GM12878 (cell line): ENCODE results near the gene AKNA. TPM values are rescaled to one million over a fixed set of nuclear protein-coding genes. Genes with fewer than 3 reads are reported as not detected.

Experiments
- ATAC-seq: fragments of 200-7000 bp; cut with Tn5 transposase; 3 replicates; pipeline ENCODE4 v1.9.1; 2020; ENCODE audit warnings: mild to moderate bottlenecking, moderate library complexity
- BruUV-seq: library from RNA; stranded (reverse); fragments of 400-500 nt; replicated peaks from 2 replicates; lab custom pipeline; 2021; lab: Mats Ljungman, UMichigan
- CTCF ChIA-PET: fragments of 300-600 bp; sonication (Branson Sonifier 250); formaldehyde crosslinking; extraction: SDS; loops from one replicate; lab custom pipeline; 2021; ENCODE audit warnings: inconsistent platforms; lab: Yijun Ruan, JAX
- POLR2A ChIA-PET: fragments of 350-600 bp; formaldehyde crosslinking; extraction: SDS; loops from one replicate; lab custom pipeline; 2021; ENCODE audit warnings: inconsistent platforms; lab: Charles Lee
- RAD21 ChIA-PET: fragments of 300-600 bp; sonication (Branson Sonifier 250); formaldehyde crosslinking; loops from one replicate; lab custom pipeline; 2023; ENCODE audit warnings: antibody characterized with exemption; ENCODE audit not compliant: unreplicated experiment; lab: Charles Lee
- SMC1A ChIA-PET: fragments of 300-600 bp; sonication (Branson Sonifier 250); formaldehyde crosslinking; loops from one replicate; lab custom pipeline; 2023; ENCODE audit not compliant: unreplicated experiment, uncharacterized antibody; lab: Charles Lee
- DNase-seq: peaks from one replicate; pipeline ENCODE4 v3.0.0-alpha.2; 2011; ENCODE audit warnings: low read depth, low spot score
- FAIRE-seq: peaks from 3 replicates; lab custom pipeline; 2011; peaks lifted over from hg19 to GRCh38; lab: Jason Lieb, UNC
- H2AFZ ChIP-seq: 2 replicates; pipeline ENCODE4 v1.6.0; 2011; ENCODE audit warnings: low read depth, low read length, control low read depth; ENCODE audit not compliant: control insufficient read depth
- H3K27ac ChIP-seq: 2 replicates; pipeline ENCODE4 v1.5.1; 2011; ENCODE audit warnings: control low read depth; ENCODE audit not compliant: control insufficient read depth, insufficient read depth
- H3K27me3 ChIP-seq, 2 experiments: replicated peaks in 1 of 2; 2 replicates each; pipeline versions ENCODE4 v1.6.0 to v1.6.1; 2011; ENCODE audit warnings: low read length in 1 of 2; ENCODE audit not compliant: control insufficient read depth in 2 of 2, insufficient read depth in 2 of 2
- H3K36me3 ChIP-seq, 2 experiments: 2 replicates each; pipeline ENCODE4 v1.5.1; 2011; ENCODE audit warnings: low read length in 1 of 2; ENCODE audit not compliant: control insufficient read depth in 2 of 2, insufficient read depth in 2 of 2
- H3K4me1 ChIP-seq: 2 replicates; pipeline ENCODE4 v1.6.1; 2011; ENCODE audit warnings: mild to moderate bottlenecking, low read length, moderate library complexity, mixed read lengths; ENCODE audit not compliant: control insufficient read depth, insufficient read depth
- H3K4me2 ChIP-seq: 2 replicates; pipeline ENCODE4 v1.6.0; 2011; ENCODE audit warnings: control low read depth; ENCODE audit not compliant: control insufficient read depth, insufficient read depth
- H3K4me3 ChIP-seq: fragments of 200-600 bp; sonication (generic); 2 replicates; pipeline ENCODE4 v1.5.1; 2016
- H3K79me2 ChIP-seq: 2 replicates; pipeline ENCODE4 v1.6.0; 2011; ENCODE audit warnings: low read length; ENCODE audit not compliant: control insufficient read depth, insufficient read depth
- H3K9ac ChIP-seq: 2 replicates; pipeline ENCODE4 v1.8.0; 2011; ENCODE audit warnings: low read length, control low read depth, mixed read lengths; ENCODE audit not compliant: control insufficient read depth, insufficient read depth
- H3K9me3 ChIP-seq: replicated peaks from 3 replicates; pipeline ENCODE4 v1.5.1; 2011; ENCODE audit warnings: mild to moderate bottlenecking, low read length; ENCODE audit not compliant: control insufficient read depth, insufficient read depth
- H4K20me1 ChIP-seq: 2 replicates; pipeline ENCODE4 v1.6.0; 2011; ENCODE audit not compliant: control insufficient read depth, insufficient read depth
- CHD1 ChIP-seq: IDR thresholded peaks from 2 replicates; pipeline ENCODE4 v1.6.1; 2012; ENCODE audit warnings: low read depth, low read length, improper control_type of control experiment
- HDAC6 ChIP-seq: fragments of 200-600 bp; sonication (generic); IDR thresholded peaks from one replicate; pipeline ENCODE4 v1.8.0; 2017; ENCODE audit warnings: antibody characterized with exemption; ENCODE audit not compliant: unreplicated experiment
- NFYB ChIP-seq: IDR thresholded peaks from 2 replicates; pipeline ENCODE4 v1.6.1; 2011; ENCODE audit warnings: low read depth, mild to moderate bottlenecking, low read length, improper control_type of control experiment, moderate library complexity; ENCODE audit not compliant: insufficient read depth
- ZNF24 ChIP-seq: fragments of 450-650 bp; IDR thresholded peaks from 2 replicates; pipeline ENCODE4 v1.6.1; 2017; ENCODE audit warnings: antibody characterized with exemption, mild to moderate bottlenecking
- WGBS: methylation state at CpG from one replicate; pipeline ENCODE4 v1.1.6; 2016; ENCODE audit warnings: low lambda C conversion rate; ENCODE audit not compliant: insufficient replicate concordance, insufficient coverage; ENCODE audit errors: missing lambda C conversion rate; 5-methylcytosine and 5-hydroxymethylcytosine counted together
- in situ Hi-C: fragments of 300-500 bp; cut with MboI; formaldehyde crosslinking; loops from 9 replicates; pipeline ENCODE4 v1.14.3; 2018; ENCODE audit warnings: mixed read lengths
- intact Hi-C: fragments of 100-400 bp; cut with micrococcal nuclease; formaldehyde crosslinking; loops from one replicate; pipeline ENCODE4 v1.14.2; 2022; ENCODE audit not compliant: unreplicated experiment
- polyA plus RNA-seq, 11 experiments: library from polyadenylated mRNA; depleted of rRNA in 4 of 11; unstranded in 6 of 11; stranded (reverse) in 5 of 11; fragments of >200 nt; fragmentation: Nextera tagmentation in 4 of 11; fragmentation: Illumina TruSeq in 1 of 11; extraction: Ambion mirVana in 4 of 11; extraction: Trizol in 1 of 11; gene quantifications; 1 replicate in 1 of 11; 2 replicates in 10 of 11; pipeline versions ENCODE4 v1.2.1 to v1.2.3, GENCODE V29; 2011 to 2016; ENCODE audit warnings: inconsistent platforms in 2 of 11, missing spikeins in 2 of 11, low read depth in 1 of 11
- total RNA-seq, 4 experiments: library from RNA; depleted of rRNA in 3 of 4; stranded (reverse); fragments of >200 nt in 3 of 4; fragmentation: Illumina TruSeq in 1 of 4; extraction: Trizol in 1 of 4; gene quantifications; 2 replicates each; pipeline versions ENCODE4 v1.2.1 to v1.2.3, GENCODE V29; 2013 to 2021
- TF ChIP-seq, protein P1 (sequence below): fragments of 450-650 bp; IDR thresholded peaks from 2 replicates; pipeline ENCODE4 v1.6.1; 2017; ENCODE audit warnings: mild to moderate bottlenecking, moderate library complexity
- TF ChIP-seq, protein P2 (sequence below): IDR thresholded peaks from 2 replicates; pipeline ENCODE4 v1.6.1; 2012; ENCODE audit warnings: low read length, inconsistent platforms

Gene AKNA
- total and polyA plus RNA-seq, 10 of the 15 experiments (the other 5 are each of a cell fraction or from before 2014, with no cell fraction given): 1.6 to 132 (median 35.3) TPM

DNA sequence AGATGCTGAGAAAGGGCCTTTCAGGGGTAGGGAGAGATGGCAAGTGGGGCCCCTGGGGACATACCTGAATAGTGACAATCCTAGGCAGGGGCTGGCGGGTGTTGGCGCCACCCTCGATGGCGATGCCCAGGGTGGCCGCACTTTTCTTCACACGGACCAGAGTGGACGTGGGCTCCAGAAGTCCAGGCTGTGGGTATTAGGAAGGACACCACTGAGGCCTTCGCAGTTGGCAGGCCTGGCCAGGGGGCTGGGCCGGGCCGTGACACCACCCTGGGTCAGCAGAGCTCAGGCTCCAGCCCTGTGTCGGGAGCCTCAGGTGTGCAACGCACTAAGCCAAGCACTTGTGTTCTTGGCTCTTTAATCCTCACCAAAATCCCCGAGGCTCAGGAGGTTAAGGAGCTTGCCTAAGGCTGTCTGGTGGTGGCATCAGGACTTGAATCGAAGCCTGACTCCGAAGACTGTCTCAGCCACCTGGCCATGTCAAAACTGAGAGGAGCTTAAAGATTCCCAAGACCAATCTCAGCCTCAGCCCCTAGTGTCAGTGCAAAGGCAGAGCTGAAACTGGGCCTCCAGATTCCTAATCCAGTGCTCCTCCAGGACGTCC is 15.5 kb upstream of the AKNA start (continued):
- TF ChIP-seq, protein P1, sequence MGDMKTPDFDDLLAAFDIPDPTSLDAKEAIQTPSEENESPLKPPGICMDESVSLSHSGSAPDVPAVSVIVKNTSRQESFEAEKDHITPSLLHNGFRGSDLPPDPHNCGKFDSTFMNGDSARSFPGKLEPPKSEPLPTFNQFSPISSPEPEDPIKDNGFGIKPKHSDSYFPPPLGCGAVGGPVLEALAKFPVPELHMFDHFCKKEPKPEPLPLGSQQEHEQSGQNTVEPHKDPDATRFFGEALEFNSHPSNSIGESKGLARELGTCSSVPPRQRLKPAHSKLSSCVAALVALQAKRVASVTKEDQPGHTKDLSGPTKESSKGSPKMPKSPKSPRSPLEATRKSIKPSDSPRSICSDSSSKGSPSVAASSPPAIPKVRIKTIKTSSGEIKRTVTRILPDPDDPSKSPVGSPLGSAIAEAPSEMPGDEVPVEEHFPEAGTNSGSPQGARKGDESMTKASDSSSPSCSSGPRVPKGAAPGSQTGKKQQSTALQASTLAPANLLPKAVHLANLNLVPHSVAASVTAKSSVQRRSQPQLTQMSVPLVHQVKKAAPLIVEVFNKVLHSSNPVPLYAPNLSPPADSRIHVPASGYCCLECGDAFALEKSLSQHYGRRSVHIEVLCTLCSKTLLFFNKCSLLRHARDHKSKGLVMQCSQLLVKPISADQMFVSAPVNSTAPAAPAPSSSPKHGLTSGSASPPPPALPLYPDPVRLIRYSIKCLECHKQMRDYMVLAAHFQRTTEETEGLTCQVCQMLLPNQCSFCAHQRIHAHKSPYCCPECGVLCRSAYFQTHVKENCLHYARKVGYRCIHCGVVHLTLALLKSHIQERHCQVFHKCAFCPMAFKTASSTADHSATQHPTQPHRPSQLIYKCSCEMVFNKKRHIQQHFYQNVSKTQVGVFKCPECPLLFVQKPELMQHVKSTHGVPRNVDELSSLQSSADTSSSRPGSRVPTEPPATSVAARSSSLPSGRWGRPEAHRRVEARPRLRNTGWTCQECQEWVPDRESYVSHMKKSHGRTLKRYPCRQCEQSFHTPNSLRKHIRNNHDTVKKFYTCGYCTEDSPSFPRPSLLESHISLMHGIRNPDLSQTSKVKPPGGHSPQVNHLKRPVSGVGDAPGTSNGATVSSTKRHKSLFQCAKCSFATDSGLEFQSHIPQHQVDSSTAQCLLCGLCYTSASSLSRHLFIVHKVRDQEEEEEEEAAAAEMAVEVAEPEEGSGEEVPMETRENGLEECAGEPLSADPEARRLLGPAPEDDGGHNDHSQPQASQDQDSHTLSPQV: no peak
- no peak for TF ChIP-seq ZNF24
- TF ChIP-seq, all 136 proteins: peak for 0

DNA sequence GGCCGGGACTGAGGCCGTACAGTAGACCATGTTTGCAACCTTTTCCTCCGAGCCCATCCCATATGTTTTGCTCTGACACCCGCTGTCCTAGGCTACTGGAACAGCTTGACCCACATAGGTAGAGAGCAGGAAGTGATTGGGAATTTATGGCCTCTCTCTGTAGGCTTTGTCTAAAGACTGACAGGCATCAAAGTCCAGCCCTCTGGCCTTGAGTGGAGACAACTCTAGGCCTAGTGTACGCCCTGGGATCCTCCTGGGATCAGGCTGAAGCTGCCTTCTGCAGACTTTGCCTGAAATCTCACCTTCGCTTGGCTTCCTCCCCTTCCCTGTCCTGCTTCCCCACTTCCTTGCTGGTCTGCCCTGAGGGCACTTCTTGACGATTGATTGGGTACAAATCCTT is 13.6 kb upstream of the AKNA start:
- DNase-seq (no peak), ATAC-seq (no peak), FAIRE-seq (no peak)
- Histone ChIP-seq H3K27me3 (no peaks in the 10 kb centered on the region), H3K4me2 (no peak overlapping the region), H3K36me3 (no peaks in the 10 kb centered on the region; a peak in 1 of 4 replicates), H3K9ac (no peak overlapping the region), H3K4me1 (peaks cover 9% of the 10 kb centered on the region), H3K4me3 (no peak overlapping the region), H3K79me2 (peaks cover 14% of the 10 kb centered on the region), H3K9me3 (no peaks in the 10 kb centered on the region), H4K20me1 (no peaks in the 10 kb centered on the region; the same call in 1 of the 2 replicates), H2AFZ (no peak overlapping the region), H3K27ac (no peak overlapping the region)
- RAD21 ChIA-PET: no interaction called here
- SMC1A ChIA-PET: interaction anchor here (1.4 to 1.8 kb wide), 2 partner anchors 100 to 252 kb away, joined by 3 to 4 read pairs; no protein-coding TSS in a partner anchor
- POLR2A ChIA-PET: no interaction called here
- WGBS: 59% methylated on average over 7 of the region's 7 CpGs
- in situ Hi-C loops: no loop called here
- CTCF ChIA-PET: interaction anchor here (1.8 kb wide), 1 partner anchor 11 kb away, joined by 7 read pairs; no protein-coding TSS in a partner anchor
- intact Hi-C loops: no loop called here
- no peak for TF ChIP-seq CHD1
- TF ChIP-seq, protein P2, sequence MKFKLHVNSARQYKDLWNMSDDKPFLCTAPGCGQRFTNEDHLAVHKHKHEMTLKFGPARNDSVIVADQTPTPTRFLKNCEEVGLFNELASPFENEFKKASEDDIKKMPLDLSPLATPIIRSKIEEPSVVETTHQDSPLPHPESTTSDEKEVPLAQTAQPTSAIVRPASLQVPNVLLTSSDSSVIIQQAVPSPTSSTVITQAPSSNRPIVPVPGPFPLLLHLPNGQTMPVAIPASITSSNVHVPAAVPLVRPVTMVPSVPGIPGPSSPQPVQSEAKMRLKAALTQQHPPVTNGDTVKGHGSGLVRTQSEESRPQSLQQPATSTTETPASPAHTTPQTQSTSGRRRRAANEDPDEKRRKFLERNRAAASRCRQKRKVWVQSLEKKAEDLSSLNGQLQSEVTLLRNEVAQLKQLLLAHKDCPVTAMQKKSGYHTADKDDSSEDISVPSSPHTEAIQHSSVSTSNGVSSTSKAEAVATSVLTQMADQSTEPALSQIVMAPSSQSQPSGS: no peak
- no peak for TF ChIP-seq HDAC6
- TF ChIP-seq NFYB: no peak
- BruUV-seq: no TSS peak
